OCI-LY3 (cell line): ENCODE measurements around the gene TRANK1.

Experiments used
- CTCF ChIP-seq: fragments of 200-600, 300-600 bp; sonication (generic); IDR thresholded peaks from 2 replicates; pipeline ENCODE4 v1.5.1; 2014; ENCODE audit warnings: antibody characterized with exemption, low read length, low read depth
- EZH2phosphoT487 ChIP-seq: fragments of 200-600 bp; shearing (Covaris generic); IDR thresholded peaks from 2 replicates; pipeline ENCODE4 v1.6.1; 2018; ENCODE audit warnings: antibody characterized with exemption, mixed run types, low read depth

GRCh38 chr3:36803091-36803791, 141.6 kb downstream of the TRANK1 start:
- TF ChIP-seq CTCF (no peak), EZH2phosphoT487 (no peak)
